Measurements from ENCODE around the gene NIM1K.

Gene NIM1K

GRCh38 chr5:43208658-43209057 is 16.6 kb downstream of the NIM1K start:
- Histone ChIP-seq H3K27ac (ENCODE audit: low read depth, low read length) (no peak overlapping the region), H3K36me3 (ENCODE audit: insufficient read depth, low read length) (no peaks in the 10 kb centered on the region), H3K9me3 (ENCODE audit: low read length) (no peaks in the 10 kb centered on the region), H3K4me1 (ENCODE audit: insufficient read depth, low read length) (no peaks in the 10 kb centered on the region), H3K9ac (ENCODE audit: low read length) (no peak overlapping the region), H3K27me3 (ENCODE audit: control insufficient read depth in 1 of 2, insufficient read depth in 2 of 2, low read length in 2 of 2) (no peaks in the 10 kb centered on the region), H3K4me3 (ENCODE audit: low read depth in 1 of 2, low read length in 2 of 2) (no peak overlapping the region)

DNA sequence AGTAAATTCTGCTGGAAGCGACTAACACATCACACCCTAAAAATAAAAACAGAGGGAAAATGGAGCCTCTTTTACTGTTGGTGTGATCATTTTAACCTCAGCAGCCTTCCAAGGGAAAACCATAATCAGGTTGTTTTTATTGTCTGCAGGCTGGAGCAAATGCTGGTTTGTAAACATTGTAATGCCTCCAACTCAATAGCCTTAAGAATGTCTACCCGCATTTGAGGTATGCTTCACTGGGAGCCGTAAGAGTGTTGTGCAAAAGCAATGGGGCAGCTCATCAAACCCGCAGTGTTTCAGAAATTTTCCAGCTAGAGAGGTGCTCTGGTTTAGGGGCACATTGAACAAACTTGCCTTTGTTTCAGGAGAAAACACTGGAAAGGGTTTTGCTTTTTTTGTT is 17.0 kb downstream of the NIM1K start:
- no peak overlapping the region for H3K27ac ChIP-seq (ENCODE audit: low read depth, low read length)

GRCh38 chr5:43209833-43210232 is 17.8 kb downstream of the NIM1K start:
- Histone ChIP-seq H3K27me3 (ENCODE audit: control insufficient read depth in 1 of 2, insufficient read depth in 2 of 2, low read length in 2 of 2) (no peaks in the 10 kb centered on the region), H3K9ac (ENCODE audit: low read length) (no peak overlapping the region), H3K36me3 (ENCODE audit: insufficient read depth, low read length) (no peaks in the 10 kb centered on the region), H3K9me3 (ENCODE audit: low read length) (no peaks in the 10 kb centered on the region), H3K4me3 (ENCODE audit: low read depth in 1 of 2, low read length in 2 of 2) (no peak overlapping the region), H3K27ac (ENCODE audit: low read depth, low read length) (no peak overlapping the region), H3K4me1 (ENCODE audit: insufficient read depth, low read length) (no peaks in the 10 kb centered on the region)

More for the DNA sequence above, 17.0 kb downstream of the NIM1K start:
- Histone ChIP-seq H3K27me3 (ENCODE audit: control insufficient read depth in 1 of 2, insufficient read depth in 2 of 2, low read length in 2 of 2) (no peaks in the 10 kb centered on the region), H3K9ac (ENCODE audit: low read length) (no peak overlapping the region), H3K4me3 (ENCODE audit: low read depth in 1 of 2, low read length in 2 of 2) (no peak overlapping the region), H3K4me1 (ENCODE audit: insufficient read depth, low read length) (no peaks in the 10 kb centered on the region), H3K9me3 (ENCODE audit: low read length) (no peaks in the 10 kb centered on the region), H3K36me3 (ENCODE audit: insufficient read depth, low read length) (no peaks in the 10 kb centered on the region)

- H3K27ac ChIP-seq (ENCODE audit: low read depth, low read length) = no peak overlapping the region
- no peak overlapping the region for H3K4me3 ChIP-seq (ENCODE audit: low read depth in 1 of 2, low read length in 2 of 2)
- no peaks in the 10 kb centered on the region for H3K9me3 ChIP-seq (ENCODE audit: low read length)
- H3K36me3 ChIP-seq (ENCODE audit: insufficient read depth, low read length) = no peaks in the 10 kb centered on the region
- H3K4me1 ChIP-seq (ENCODE audit: insufficient read depth, low read length) = no peaks in the 10 kb centered on the region
- H3K9ac ChIP-seq (ENCODE audit: low read length) = no peak overlapping the region
- no peaks in the 10 kb centered on the region for H3K27me3 ChIP-seq (ENCODE audit: control insufficient read depth in 1 of 2, insufficient read depth in 2 of 2, low read length in 2 of 2)
These were observed 18.5 kb downstream of the NIM1K start for GRCh38 chr5:43210570-43210969.

GRCh38 chr5:43213951-43214350 is 21.9 kb downstream of the NIM1K start:
- H3K4me3 ChIP-seq (ENCODE audit: low read depth in 1 of 2, low read length in 2 of 2) = no peak overlapping the region
- H3K9ac ChIP-seq (ENCODE audit: low read length) = no peak overlapping the region
- H3K9me3 ChIP-seq (ENCODE audit: low read length) = no peaks in the 10 kb centered on the region
- no peaks in the 10 kb centered on the region for H3K27me3 ChIP-seq (ENCODE audit: control insufficient read depth in 1 of 2, insufficient read depth in 2 of 2, low read length in 2 of 2)
- no peaks in the 10 kb centered on the region for H3K36me3 ChIP-seq (ENCODE audit: insufficient read depth, low read length)
- no peak overlapping the region for H3K27ac ChIP-seq (ENCODE audit: low read depth, low read length)
- H3K4me1 ChIP-seq (ENCODE audit: insufficient read depth, low read length) = no peaks in the 10 kb centered on the region

DNA sequence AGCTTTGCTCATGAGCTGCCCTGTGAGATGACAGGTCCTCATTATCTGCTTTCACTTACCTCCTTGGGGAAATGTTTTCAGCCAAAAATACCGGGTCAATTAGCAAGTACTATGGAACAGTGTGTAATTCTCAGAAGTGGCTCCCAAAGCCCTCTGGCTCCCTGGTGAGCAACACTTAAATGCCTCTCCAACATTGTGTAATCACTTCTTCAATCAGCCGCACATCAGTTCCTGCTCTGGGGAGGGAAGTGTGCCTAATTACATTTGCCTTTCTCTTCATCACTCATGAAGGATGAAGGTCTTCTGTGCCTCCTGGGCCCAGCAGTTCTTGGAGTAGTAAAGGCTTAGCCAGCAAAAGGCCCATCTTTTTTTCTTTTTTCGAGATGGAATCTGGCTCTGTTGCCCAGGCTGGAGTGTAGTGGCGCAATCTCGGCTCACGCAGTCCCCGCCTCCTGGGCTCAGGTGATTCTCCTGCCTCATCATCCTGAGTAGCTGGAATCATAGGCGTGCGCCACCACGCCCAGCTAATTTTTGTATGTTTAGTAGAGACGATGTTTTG is 23.1 kb downstream of the NIM1K start:
- Histone ChIP-seq H3K9me3 (ENCODE audit: low read length) (no peaks in the 10 kb centered on the region), H3K36me3 (ENCODE audit: insufficient read depth, low read length) (no peaks in the 10 kb centered on the region), H3K27me3 (ENCODE audit: control insufficient read depth in 1 of 2, insufficient read depth in 2 of 2, low read length in 2 of 2) (no peaks in the 10 kb centered on the region), H3K4me3 (ENCODE audit: low read depth in 1 of 2, low read length in 2 of 2) (no peak overlapping the region), H3K27ac (ENCODE audit: low read depth, low read length) (no peak overlapping the region), H3K9ac (ENCODE audit: low read length) (no peak overlapping the region), H3K4me1 (ENCODE audit: insufficient read depth, low read length) (no peaks in the 10 kb centered on the region)

- no peaks in the 10 kb centered on the region for H3K4me1 ChIP-seq (ENCODE audit: insufficient read depth, low read length)
- H3K9ac ChIP-seq (ENCODE audit: low read length) = no peak overlapping the region
- H3K27me3 ChIP-seq (ENCODE audit: control insufficient read depth in 1 of 2, insufficient read depth in 2 of 2, low read length in 2 of 2) = no peaks in the 10 kb centered on the region
- no peaks in the 10 kb centered on the region for H3K9me3 ChIP-seq (ENCODE audit: low read length)
- no peak overlapping the region for H3K27ac ChIP-seq (ENCODE audit: low read depth, low read length)
- H3K4me3 ChIP-seq (ENCODE audit: low read depth in 1 of 2, low read length in 2 of 2) = no peak overlapping the region
- no peaks in the 10 kb centered on the region for H3K36me3 ChIP-seq (ENCODE audit: insufficient read depth, low read length)
These were observed 24.9 kb downstream of the NIM1K start for GRCh38 chr5:43216941-43217340.

- Histone ChIP-seq H3K4me1 (ENCODE audit: insufficient read depth, low read length) (no peaks in the 10 kb centered on the region), H3K36me3 (ENCODE audit: insufficient read depth, low read length) (no peaks in the 10 kb centered on the region), H3K27ac (ENCODE audit: low read depth, low read length) (no peak overlapping the region), H3K9me3 (ENCODE audit: low read length) (no peaks in the 10 kb centered on the region), H3K27me3 (ENCODE audit: control insufficient read depth in 1 of 2, insufficient read depth in 2 of 2, low read length in 2 of 2) (no peaks in the 10 kb centered on the region), H3K4me3 (ENCODE audit: low read depth in 1 of 2, low read length in 2 of 2) (no peak overlapping the region), H3K9ac (ENCODE audit: low read length) (no peak overlapping the region)
These were observed 27.1 kb downstream of the NIM1K start for GRCh38 chr5:43219120-43219519.

GRCh38 chr5:43221502-43221901 is 29.5 kb downstream of the NIM1K start:
- H3K9ac ChIP-seq (ENCODE audit: low read length) = no peak overlapping the region
- no peak overlapping the region for H3K4me3 ChIP-seq (ENCODE audit: low read depth in 1 of 2, low read length in 2 of 2)
- H3K36me3 ChIP-seq (ENCODE audit: insufficient read depth, low read length) = no peaks in the 10 kb centered on the region
- H3K27ac ChIP-seq (ENCODE audit: low read depth, low read length) = no peak overlapping the region
- H3K4me1 ChIP-seq (ENCODE audit: insufficient read depth, low read length) = no peaks in the 10 kb centered on the region
- no peaks in the 10 kb centered on the region for H3K9me3 ChIP-seq (ENCODE audit: low read length)
- H3K27me3 ChIP-seq (ENCODE audit: control insufficient read depth in 1 of 2, insufficient read depth in 2 of 2, low read length in 2 of 2) = no peaks in the 10 kb centered on the region

DNA sequence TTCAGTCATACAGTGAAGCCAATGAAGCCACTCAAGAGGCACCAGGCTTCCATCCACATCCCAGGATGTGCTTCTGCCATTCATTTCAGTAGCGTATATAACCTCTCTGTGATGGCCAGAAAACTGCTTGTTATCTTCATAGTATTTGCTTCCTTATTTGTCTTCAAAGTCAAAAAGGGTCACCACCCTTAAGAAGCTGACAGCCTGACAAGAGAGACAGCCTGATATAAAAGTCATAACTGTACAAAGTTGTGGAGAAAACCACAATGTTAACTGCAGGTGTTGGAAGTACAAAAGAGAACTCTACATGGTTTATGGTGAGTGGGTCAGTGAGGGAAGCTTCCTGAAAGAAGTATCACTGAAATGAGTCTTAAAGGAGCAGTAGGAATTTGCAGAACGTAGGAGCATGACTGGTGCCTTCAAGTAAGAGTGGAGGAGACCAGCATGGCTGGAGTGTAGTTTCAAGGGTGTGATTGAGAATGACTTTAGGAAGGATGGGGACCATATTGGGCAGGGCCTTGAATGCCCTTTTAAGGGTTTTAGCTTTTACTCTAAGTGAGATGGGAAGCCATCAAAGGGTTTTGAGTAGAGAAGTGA is 33.7 kb downstream of the NIM1K start:
- H3K36me3 ChIP-seq (ENCODE audit: insufficient read depth, low read length) = no peaks in the 10 kb centered on the region
- H3K4me1 ChIP-seq (ENCODE audit: insufficient read depth, low read length) = no peaks in the 10 kb centered on the region
- no peak overlapping the region for H3K4me3 ChIP-seq (ENCODE audit: low read depth in 1 of 2, low read length in 2 of 2)
- H3K9me3 ChIP-seq (ENCODE audit: low read length) = no peaks in the 10 kb centered on the region
- H3K27me3 ChIP-seq (ENCODE audit: control insufficient read depth in 1 of 2, insufficient read depth in 2 of 2, low read length in 2 of 2) = no peaks in the 10 kb centered on the region
- H3K9ac ChIP-seq (ENCODE audit: low read length) = no peak overlapping the region
- H3K27ac ChIP-seq (ENCODE audit: low read depth, low read length) = no peak overlapping the region

GRCh38 chr5:43227655-43228054 is 35.6 kb downstream of the NIM1K start:
- no peaks in the 10 kb centered on the region for H3K9me3 ChIP-seq (ENCODE audit: low read length)
- H3K36me3 ChIP-seq (ENCODE audit: insufficient read depth, low read length) = no peaks in the 10 kb centered on the region
- no peak overlapping the region for H3K27ac ChIP-seq (ENCODE audit: low read depth, low read length)
- H3K4me1 ChIP-seq (ENCODE audit: insufficient read depth, low read length) = no peaks in the 10 kb centered on the region
- no peak overlapping the region for H3K9ac ChIP-seq (ENCODE audit: low read length)
- H3K27me3 ChIP-seq (ENCODE audit: control insufficient read depth in 1 of 2, insufficient read depth in 2 of 2, low read length in 2 of 2) = no peaks in the 10 kb centered on the region
- no peak overlapping the region for H3K4me3 ChIP-seq (ENCODE audit: low read depth in 1 of 2, low read length in 2 of 2)

DNA sequence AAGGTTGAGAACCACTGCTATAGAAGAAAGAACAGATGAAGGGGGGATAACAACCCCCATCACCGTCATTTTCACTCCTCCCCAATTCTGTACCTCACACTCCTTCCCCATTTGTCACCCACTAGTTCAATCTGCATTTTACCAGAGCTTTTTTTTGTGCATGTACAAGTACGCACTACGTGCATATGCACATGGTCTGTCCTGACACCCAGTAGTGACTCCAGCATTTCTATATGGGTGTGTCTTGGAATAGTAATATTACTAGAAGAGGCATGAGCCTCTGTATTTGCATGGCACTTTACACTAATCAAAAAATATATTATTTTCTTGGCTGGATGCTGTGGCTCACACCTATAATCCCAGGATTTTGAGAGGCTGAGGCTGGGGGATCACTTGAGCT is 38.7 kb downstream of the NIM1K start:
- Histone ChIP-seq H3K9me3 (ENCODE audit: low read length) (no peaks in the 10 kb centered on the region), H3K4me1 (ENCODE audit: insufficient read depth, low read length) (no peaks in the 10 kb centered on the region), H3K27me3 (ENCODE audit: control insufficient read depth in 1 of 2, insufficient read depth in 2 of 2, low read length in 2 of 2) (no peaks in the 10 kb centered on the region), H3K36me3 (ENCODE audit: insufficient read depth, low read length) (no peaks in the 10 kb centered on the region), H3K27ac (ENCODE audit: low read depth, low read length) (no peak overlapping the region), H3K9ac (ENCODE audit: low read length) (no peak overlapping the region), H3K4me3 (ENCODE audit: low read depth in 1 of 2, low read length in 2 of 2) (no peak overlapping the region)

All from muscle layer of colon (tissue), 2 donors.